Activated naive CD4-positive, alpha-beta T cell treated with anti-CD3 and anti-CD28 coated beads for 36 hours (primary cell): ENCODE measurements around the gene PCDHGB7. TPM values are rescaled to one million over a fixed set of nuclear protein-coding genes. Genes with fewer than 3 reads are reported as not detected.
A peak's percentile ranks its signal among the peaks of the same experiment; 100 is the strongest.
"Not testable (repeated sequence)": the region's sequence is repeated elsewhere in the genome, so short reads cannot be mapped to it uniquely, and the experiment has no call there.

Source experiments
- CTCF ChIA-PET: fragments of 350-600 bp; sonication (Branson Sonifier 250); formaldehyde crosslinking; loops from one replicate; lab custom pipeline; 2021; ENCODE audit warnings: antibody characterized with exemption; lab: Charles Lee
- DNase-seq: peaks from one replicate; pipeline ENCODE4 v3.0.0-alpha.2; 2020
- H3K27ac Mint-ChIP-seq: one replicate; pipeline ENCODE4 v1.8.0; 2021; ENCODE audit warnings: mild to moderate bottlenecking, mixed read lengths
- H3K27me3 Mint-ChIP-seq: one replicate; pipeline ENCODE4 v1.8.0; 2021; ENCODE audit warnings: low read depth, mixed read lengths
- H3K36me3 Mint-ChIP-seq: one replicate; pipeline ENCODE4 v1.8.0; 2021; ENCODE audit warnings: low read depth, mixed read lengths
- H3K4me1 Mint-ChIP-seq: one replicate; pipeline ENCODE4 v1.8.0; 2021; ENCODE audit warnings: low read depth, mixed read lengths
- H3K4me3 Mint-ChIP-seq: one replicate; pipeline ENCODE4 v1.8.0; 2021; ENCODE audit warnings: mild to moderate bottlenecking, moderate library complexity, mixed read lengths
- H3K9me3 Mint-ChIP-seq: one replicate; pipeline ENCODE4 v1.8.0; 2021; ENCODE audit warnings: mixed read lengths
- intact Hi-C: fragments of 100-400 bp; cut with micrococcal nuclease; formaldehyde crosslinking; loops from one replicate; pipeline ENCODE4 v1.15.1; 2023
- total RNA-seq, 2 experiments: library from RNA; stranded (reverse); gene quantifications; one replicate each; pipeline ENCODE4 v1.2.3, GENCODE V29; 2021

The PCDHGB7 gene
- total RNA-seq, 2 experiments from 2014 or later: not detected

GRCh38 chr5:141402553-141403243, 14.8 kb upstream of the PCDHGB7 start, which contains the start of gene PCDHGA9:
Gene PCDHGA9 (plus strand): TSS chr5:141402778. CDS start chr5:141402953, 175 bp downstream.
- Mint-ChIP-seq H3K27me3 (peaks cover 60% of the 10 kb centered on the region), H3K9me3 (peaks cover 21% of the 10 kb centered on the region), H3K27ac (no peak within 1 kb of the TSS), H3K4me1 (peaks cover 5% of the 10 kb centered on the region), H3K36me3 (peaks cover 10% of the 10 kb centered on the region), H3K4me3 (peak within 1 kb of the TSS; percentile 45)
- peak; percentile 45 for DNase-seq
- CTCF ChIA-PET: interaction anchor here (0.6 to 1.9 kb wide), 7 partner anchors 9 to 206 kb away, joined by 3 to 6 read pairs (median 3); partner anchors contain the start of genes PCDHGA10, PCDHGA2 and TAF7
- intact Hi-C loops: no loop called here

GRCh38 chr5:141403387-141403786, 14.1 kb upstream of the PCDHGB7 start:
- H3K9me3 Mint-ChIP-seq: peaks cover 23% of the 10 kb centered on the region
- H3K36me3 Mint-ChIP-seq: peaks cover 11% of the 10 kb centered on the region
- no peak for DNase-seq
- no peak overlapping the region for H3K27ac Mint-ChIP-seq
- peaks cover 6% of the 10 kb centered on the region for H3K4me1 Mint-ChIP-seq
- no peak overlapping the region for H3K4me3 Mint-ChIP-seq
- peaks cover 63% of the 10 kb centered on the region for H3K27me3 Mint-ChIP-seq
- CTCF ChIA-PET: interaction anchor here (1.0 to 1.9 kb wide), 6 partner anchors 8 to 153 kb away, joined by 3 to 6 read pairs (median 4); partner anchors contain the start of genes PCDHGA10, PCDHGA2 and TAF7
- intact Hi-C loops: no loop called here

GRCh38 chr5:141407790-141408505, 9.5 kb upstream of the PCDHGB7 start, which contains the start of gene PCDHGB6:
Gene PCDHGB6 (plus strand): TSS chr5:141408021. CDS start chr5:141408203, 182 bp downstream.
- intact Hi-C loops: loop anchor here (5.0 kb wide), 1 partner anchor 36 kb away; the partner anchor contains the start of genes PCDHGA6 and PCDHGB3
- not testable (repeated sequence) for H3K4me1 Mint-ChIP-seq, H3K27ac Mint-ChIP-seq
- Mint-ChIP-seq H3K4me3 (peak within 1 kb of the TSS; percentile 48), H3K36me3 (peaks cover 14% of the 10 kb centered on the region), H3K27me3 (peaks cover 66% of the 10 kb centered on the region), H3K9me3 (peaks cover 19% of the 10 kb centered on the region)
- CTCF ChIA-PET: interaction anchor here (0.7 to 2.0 kb wide), 6 partner anchors 9 to 156 kb away, joined by 3 to 9 read pairs (median 4); partner anchors contain the start of genes PCDHGA11, PCDHGB7, PCDHGC3 and TAF7
- DNase-seq: peak; percentile 51

- CTCF ChIA-PET: interaction anchor here (0.5 kb wide), 1 partner anchor 12 kb away, joined by 3 read pairs; the partner anchor contains the start of gene PCDHGB5
- no peak for DNase-seq
- intact Hi-C loops: loop anchor here (5.0 to 10.0 kb wide), 3 partner anchors 37 to 465 kb away; partner anchors contain the start of genes DIAPH1, PCDH1, PCDHGA6 and PCDHGB3
- peaks cover 14% of the 10 kb centered on the region for H3K4me1 Mint-ChIP-seq
- H3K9me3 Mint-ChIP-seq: peaks cover 17% of the 10 kb centered on the region
- no peak overlapping the region for H3K4me3 Mint-ChIP-seq
- H3K27me3 Mint-ChIP-seq: peaks cover 69% of the 10 kb centered on the region
- peaks cover 17% of the 10 kb centered on the region for H3K36me3 Mint-ChIP-seq
- no peak overlapping the region for H3K27ac Mint-ChIP-seq
Observed at GRCh38 chr5:141409598-141410306, 7.7 kb upstream of the PCDHGB7 start.

DNA sequence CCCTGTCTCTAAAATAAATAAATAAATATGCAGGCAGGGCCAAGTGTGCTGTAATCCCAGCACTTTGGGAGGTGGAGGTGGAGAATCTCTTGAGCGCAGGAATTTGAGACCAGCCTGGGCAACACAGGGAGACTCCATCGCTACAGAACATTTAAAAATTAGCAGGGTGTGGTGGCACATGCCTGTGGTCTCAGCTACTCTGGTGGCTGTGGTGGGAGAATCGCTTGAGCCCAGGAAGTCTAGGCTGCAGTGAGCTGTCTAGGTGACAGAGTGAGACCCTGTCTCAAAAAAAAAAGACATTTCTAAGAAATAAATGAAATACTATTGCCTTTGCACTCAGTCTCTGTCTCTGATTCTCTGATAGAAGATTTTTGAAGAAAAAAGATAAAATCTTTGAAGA, 5.9 kb upstream of the PCDHGB7 start:
- Mint-ChIP-seq H3K4me1 (peaks cover 14% of the 10 kb centered on the region), H3K4me3 (no peak overlapping the region), H3K27me3 (peaks cover 68% of the 10 kb centered on the region), H3K27ac (no peak overlapping the region), H3K9me3 (peaks cover 17% of the 10 kb centered on the region), H3K36me3 (peaks cover 23% of the 10 kb centered on the region)
- CTCF ChIA-PET: interaction anchor here (0.6 to 2.7 kb wide), 6 partner anchors 8 to 101 kb away, joined by 3 to 14 read pairs (median 4); partner anchors contain the start of gene PCDHGA11
- DNase-seq: no peak
- intact Hi-C loops: loop anchor here (5.0 to 10.0 kb wide), 2 partner anchors 206 to 463 kb away; partner anchors contain the start of genes DIAPH1 and PCDH1

GRCh38 chr5:141412854-141413539, 4.5 kb upstream of the PCDHGB7 start, which contains the start of gene PCDHGA10:
Gene PCDHGA10 (plus strand): TSS chr5:141412987. CDS start chr5:141413176, 189 bp downstream.
- no peak within 1 kb of the TSS for H3K27ac Mint-ChIP-seq
- peak; percentile 73 for DNase-seq
- peaks cover 25% of the 10 kb centered on the region for H3K36me3 Mint-ChIP-seq
- H3K4me1 Mint-ChIP-seq: peaks cover 16% of the 10 kb centered on the region
- CTCF ChIA-PET: interaction anchor here (0.6 to 7.2 kb wide), 30 partner anchors 8 to 191 kb away, joined by 3 to 45 read pairs (median 4); partner anchors contain the start of genes PCDHGA11, PCDHGA12, PCDHGA5 and PCDHGA9
- H3K4me3 Mint-ChIP-seq: peak within 1 kb of the TSS; percentile 78
- peaks cover 69% of the 10 kb centered on the region for H3K27me3 Mint-ChIP-seq
- intact Hi-C loops: loop anchor here (1.0 to 10.0 kb wide), 6 partner anchors 92 to 462 kb away; partner anchors contain the start of genes DIAPH1, PCDH1 and TAF7
- peaks cover 20% of the 10 kb centered on the region for H3K9me3 Mint-ChIP-seq

DNA sequence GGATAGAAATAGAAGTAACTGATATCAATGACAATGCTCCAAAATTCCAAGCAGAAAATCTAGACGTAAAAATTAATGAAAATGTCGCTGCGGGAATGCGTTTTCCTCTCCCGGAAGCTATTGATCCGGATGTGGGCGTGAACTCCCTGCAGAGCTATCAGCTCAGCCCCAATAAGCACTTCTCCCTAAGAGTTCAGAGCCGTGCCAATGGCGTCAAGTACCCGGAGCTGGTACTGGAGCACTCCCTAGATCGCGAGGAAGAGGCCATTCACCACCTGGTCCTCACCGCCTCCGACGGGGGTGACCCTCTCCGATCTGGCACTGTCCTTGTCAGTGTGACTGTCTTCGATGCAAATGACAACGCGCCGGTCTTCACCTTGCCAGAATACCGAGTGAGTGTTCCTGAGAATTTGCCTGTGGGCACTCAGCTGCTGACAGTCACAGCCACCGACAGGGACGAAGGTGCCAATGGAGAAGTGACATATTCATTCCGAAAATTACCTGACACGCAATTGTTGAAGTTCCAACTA, 3.9 kb upstream of the PCDHGB7 start:
- DNase-seq: no peak
- peaks cover 30% of the 10 kb centered on the region for H3K36me3 Mint-ChIP-seq
- intact Hi-C loops: loop anchor here (1.0 to 10.0 kb wide), 5 partner anchors 93 to 461 kb away; partner anchors contain the start of genes DIAPH1, PCDH1 and TAF7
- peak overlapping the region; percentile 78 for H3K4me3 Mint-ChIP-seq
- H3K9me3 Mint-ChIP-seq: peaks cover 22% of the 10 kb centered on the region
- CTCF ChIA-PET: interaction anchor here (0.6 to 7.2 kb wide), 26 partner anchors 8 to 153 kb away, joined by 3 to 45 read pairs (median 5); partner anchors contain the start of genes PCDHGA11, PCDHGA12, PCDHGA5 and PCDHGA9
- peaks cover 16% of the 10 kb centered on the region for H3K4me1 Mint-ChIP-seq
- H3K27me3 Mint-ChIP-seq: peaks cover 69% of the 10 kb centered on the region
- no peak overlapping the region for H3K27ac Mint-ChIP-seq

- H3K4me1 Mint-ChIP-seq: peaks cover 16% of the 10 kb centered on the region
- H3K4me3 Mint-ChIP-seq, DNase-seq: not testable (repeated sequence)
- peak overlapping the region; percentile 9 for H3K27ac Mint-ChIP-seq
- intact Hi-C loops: loop anchor here (5.0 to 10.0 kb wide), 2 partner anchors 203 to 460 kb away; partner anchors contain the start of genes DIAPH1 and PCDH1
- peaks cover 27% of the 10 kb centered on the region for H3K36me3 Mint-ChIP-seq
- CTCF ChIA-PET: interaction anchor here (0.8 to 7.2 kb wide), 7 partner anchors 16 to 149 kb away, joined by 3 to 45 read pairs (median 5); partner anchors contain the start of gene PCDHGA12
- peaks cover 21% of the 10 kb centered on the region for H3K9me3 Mint-ChIP-seq
- peaks cover 70% of the 10 kb centered on the region for H3K27me3 Mint-ChIP-seq
Observed at GRCh38 chr5:141414548-141415274, 2.8 kb upstream of the PCDHGB7 start.

- CTCF ChIA-PET: interaction anchor here (0.7 to 7.2 kb wide), 3 partner anchors 15 to 152 kb away, joined by 3 to 45 read pairs (median 4); partner anchors contain the start of gene PCDHGA12
- peaks cover 22% of the 10 kb centered on the region for H3K9me3 Mint-ChIP-seq
Observed at GRCh38 chr5:141415275-141415618, 2.2 kb upstream of the PCDHGB7 start.

More at GRCh38 chr5:141415275-141415618, 2.2 kb upstream of the PCDHGB7 start:
- not testable (repeated sequence) for H3K27ac Mint-ChIP-seq, H3K4me3 Mint-ChIP-seq, DNase-seq
- Mint-ChIP-seq H3K27me3 (peaks cover 68% of the 10 kb centered on the region), H3K36me3 (peaks cover 29% of the 10 kb centered on the region), H3K4me1 (peaks cover 16% of the 10 kb centered on the region)
- intact Hi-C loops: loop anchor here (10.0 kb wide), 1 partner anchor 460 kb away; the partner anchor contains the start of gene PCDH1
